GM12874 (cell line): ENCODE data around the gene PRSS53.

Source experiments
- TF ChIP-seq, protein P1 (sequence below): IDR thresholded peaks from 2 replicates; pipeline ENCODE4 v1.5.1; 2011; ENCODE audit warnings: low read depth, mild to moderate bottlenecking, control low read depth, low read length, moderate library complexity; ENCODE audit not compliant: insufficient read depth

The PRSS53 gene

GRCh38 chr16:31081428-31082351 is 7.1 kb downstream of the PRSS53 start:
- TF ChIP-seq, protein P1, sequence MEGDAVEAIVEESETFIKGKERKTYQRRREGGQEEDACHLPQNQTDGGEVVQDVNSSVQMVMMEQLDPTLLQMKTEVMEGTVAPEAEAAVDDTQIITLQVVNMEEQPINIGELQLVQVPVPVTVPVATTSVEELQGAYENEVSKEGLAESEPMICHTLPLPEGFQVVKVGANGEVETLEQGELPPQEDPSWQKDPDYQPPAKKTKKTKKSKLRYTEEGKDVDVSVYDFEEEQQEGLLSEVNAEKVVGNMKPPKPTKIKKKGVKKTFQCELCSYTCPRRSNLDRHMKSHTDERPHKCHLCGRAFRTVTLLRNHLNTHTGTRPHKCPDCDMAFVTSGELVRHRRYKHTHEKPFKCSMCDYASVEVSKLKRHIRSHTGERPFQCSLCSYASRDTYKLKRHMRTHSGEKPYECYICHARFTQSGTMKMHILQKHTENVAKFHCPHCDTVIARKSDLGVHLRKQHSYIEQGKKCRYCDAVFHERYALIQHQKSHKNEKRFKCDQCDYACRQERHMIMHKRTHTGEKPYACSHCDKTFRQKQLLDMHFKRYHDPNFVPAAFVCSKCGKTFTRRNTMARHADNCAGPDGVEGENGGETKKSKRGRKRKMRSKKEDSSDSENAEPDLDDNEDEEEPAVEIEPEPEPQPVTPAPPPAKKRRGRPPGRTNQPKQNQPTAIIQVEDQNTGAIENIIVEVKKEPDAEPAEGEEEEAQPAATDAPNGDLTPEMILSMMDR, result no peak

- TF ChIP-seq, protein P1, result no peak
These were observed 7.9 kb downstream of the PRSS53 start for GRCh38 chr16:31080756-31081419.

GRCh38 chr16:31080035-31080629 is 8.6 kb downstream of the PRSS53 start:
- TF ChIP-seq, protein P1, result no peak

- TF ChIP-seq, protein P1, result no peak
These were observed 9.3 kb downstream of the PRSS53 start for GRCh38 chr16:31079342-31079944.

DNA sequence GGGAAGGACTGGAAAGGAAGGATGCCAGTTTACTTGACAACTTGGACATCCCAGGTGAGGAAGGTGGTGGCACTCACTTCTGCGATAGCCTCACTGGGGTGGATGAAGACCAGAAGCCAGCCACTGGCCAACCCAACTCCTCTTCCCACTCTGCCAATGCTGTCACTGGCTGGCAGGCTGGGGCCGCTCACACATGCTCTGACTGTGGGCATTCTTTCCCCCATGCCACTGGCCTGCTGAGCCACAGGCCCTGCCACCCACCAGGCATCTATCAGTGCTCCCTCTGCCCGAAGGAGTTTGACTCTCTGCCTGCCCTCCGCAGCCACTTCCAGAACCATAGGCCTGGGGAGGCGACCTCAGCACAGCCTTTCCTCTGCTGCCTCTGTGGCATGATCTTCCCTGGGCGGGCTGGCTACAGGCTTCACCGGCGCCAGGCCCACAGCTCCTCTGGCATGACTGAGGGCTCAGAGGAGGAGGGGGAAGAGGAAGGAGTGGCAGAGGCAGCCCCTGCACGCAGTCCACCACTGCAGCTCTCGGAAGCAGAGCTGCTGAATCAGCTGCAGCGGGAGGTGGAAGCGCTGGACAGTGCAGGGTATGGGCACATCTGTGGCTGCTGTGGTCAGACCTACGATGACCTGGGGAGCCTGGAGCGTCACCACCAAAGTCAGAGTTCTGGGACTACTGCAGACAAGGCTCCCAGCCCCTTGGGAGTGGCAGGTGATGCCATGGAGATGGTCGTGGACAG is 10.0 kb downstream of the PRSS53 start:
- TF ChIP-seq, protein P1, result no peak

DNA sequence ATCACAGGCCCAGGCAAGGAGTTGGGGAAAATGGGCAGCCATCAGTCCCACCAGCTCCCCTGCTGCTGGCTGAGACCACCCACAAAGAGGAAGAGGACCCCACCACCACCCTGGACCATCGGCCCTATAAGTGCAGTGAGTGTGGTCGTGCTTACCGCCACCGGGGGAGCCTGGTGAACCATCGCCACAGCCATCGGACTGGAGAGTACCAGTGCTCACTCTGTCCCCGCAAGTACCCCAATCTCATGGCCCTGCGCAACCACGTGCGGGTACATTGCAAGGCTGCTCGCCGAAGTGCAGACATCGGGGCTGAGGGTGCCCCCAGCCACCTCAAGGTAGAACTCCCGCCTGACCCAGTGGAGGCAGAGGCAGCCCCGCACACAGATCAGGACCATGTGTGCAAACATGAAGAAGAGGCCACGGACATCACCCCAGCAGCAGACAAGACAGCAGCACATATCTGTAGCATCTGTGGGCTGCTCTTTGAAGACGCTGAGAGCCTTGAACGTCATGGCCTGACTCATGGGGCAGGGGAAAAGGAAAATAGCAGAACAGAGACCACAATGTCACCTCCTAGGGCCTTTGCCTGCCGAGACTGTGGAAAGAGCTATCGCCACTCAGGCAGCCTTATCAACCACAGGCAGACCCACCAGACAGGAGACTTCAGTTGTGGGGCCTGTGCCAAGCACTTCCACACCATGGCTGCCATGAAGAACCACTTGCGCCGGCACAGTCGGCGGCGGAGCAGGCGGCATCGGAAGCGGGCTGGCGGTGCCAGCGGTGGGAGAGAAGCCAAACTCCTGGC is 10.9 kb downstream of the PRSS53 start:
- TF ChIP-seq, protein P1, result no peak
